Measurements from ENCODE around the gene RAB1B. TPM values are rescaled to one million over a fixed set of nuclear protein-coding genes. Genes with fewer than 3 reads are reported as not detected.
A peak's percentile ranks its signal among the peaks of the same experiment; 100 is the strongest.

RAB1B gene
- total and polyA plus RNA-seq, 2 experiments from 2014 or later: 86.7 to 146 TPM

DNA sequence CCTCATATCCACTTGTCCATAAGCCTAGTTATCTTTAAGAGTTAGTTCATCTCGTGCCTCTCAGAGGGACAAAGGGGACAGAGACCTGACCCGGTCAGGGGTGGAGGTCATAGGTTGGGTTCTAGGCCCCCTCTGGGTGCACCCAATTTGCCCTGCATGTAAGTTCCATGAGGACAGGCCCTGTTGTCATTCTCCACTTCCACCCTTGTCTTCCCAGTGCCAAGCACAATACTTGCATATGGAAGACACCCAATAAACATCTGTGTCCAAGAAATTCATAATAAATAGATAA lies 21.8 kb downstream of the RAB1B start:
- 96 to 98% methylated on average over 2 of the region's 2 CpGs for WGBS, 2 experiments (ENCODE audit: low coverage in 1 of 2, low lambda C conversion rate in 2 of 2, missing lambda C conversion rate in 2 of 2)
- Histone ChIP-seq H3K4me2 (ENCODE audit: unreplicated experiment) (no peak overlapping the region), H3K79me2 (ENCODE audit: insufficient read depth) (peaks cover 34% of the 10 kb centered on the region)

DNA sequence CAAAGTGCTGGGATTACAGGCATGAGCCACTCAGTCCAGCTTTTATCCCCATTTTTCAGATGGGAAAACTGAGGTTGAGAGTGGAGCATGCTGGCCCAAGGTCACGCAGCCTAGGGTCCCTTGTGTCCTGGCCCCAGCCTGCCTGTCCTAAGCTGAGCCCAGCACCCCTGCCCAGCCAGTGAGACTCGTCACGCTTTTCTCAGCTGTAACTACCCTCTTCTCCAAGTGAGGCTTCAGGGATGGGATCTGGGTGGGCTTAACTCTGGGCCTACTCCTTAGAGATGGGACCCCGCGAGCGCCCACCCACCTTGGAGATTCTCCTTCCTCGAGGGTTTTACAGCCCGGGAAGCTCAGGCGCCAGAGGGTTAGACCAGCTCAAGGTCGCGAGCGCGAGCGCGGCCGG lies 22.9 kb downstream of the RAB1B start:
- Histone ChIP-seq H3K79me2 (ENCODE audit: insufficient read depth) (peaks cover 24% of the 10 kb centered on the region), H3K36me3 (ENCODE audit: low read depth) (no peaks in the 10 kb centered on the region), H3K4me1 (ENCODE audit: insufficient read depth) (peaks cover 14% of the 10 kb centered on the region; the same call in 1 of the 2 replicates), H3K4me3 (peak overlapping the region; percentile 51; the same call in 1 of the 2 replicates), H3K27me3 (replicated peaks; ENCODE audit: insufficient read depth) (peaks cover 11% of the 10 kb centered on the region), H3F3A (ENCODE audit: insufficient read depth) (0 out of 2 replicates have a peak, but pooled peaks cover 10% of the 10 kb centered on the region), H4K20me1 (ENCODE audit: insufficient read depth) (no peaks in the 10 kb centered on the region), H3K4me2 (ENCODE audit: unreplicated experiment) (no peak overlapping the region), H3K9me2 (ENCODE audit: insufficient read depth) (no peaks in the 10 kb centered on the region), H2AFZ (no peak overlapping the region), H3K9me3 (ENCODE audit: low read depth) (no peaks in the 10 kb centered on the region), H3K9ac (no peak overlapping the region), H3K27ac (no peak overlapping the region)
- no peak for DNase-seq
- in situ Hi-C loops (cut with MboI): no loop called here
- no peak for TF ChIP-seq EZH2phosphoT487 (IDR thresholded peaks at IDR 0.05; ENCODE audit: insufficient read depth, low read depth)
- TF ChIP-seq EZH2 (IDR thresholded peaks at IDR 0.05; ENCODE audit: insufficient read depth, poor library complexity, severe bottlenecking): peak; percentile 66
- WGBS, 2 experiments (ENCODE audit: low coverage in 1 of 2, low lambda C conversion rate in 2 of 2, missing lambda C conversion rate in 2 of 2): 23 to 32% methylated on average over 9 to 15 of the region's 16 CpGs

More for the DNA sequence above, 21.8 kb downstream of the RAB1B start:
- Histone ChIP-seq H3K27me3 (replicated peaks; ENCODE audit: insufficient read depth) (peaks cover 11% of the 10 kb centered on the region), H4K20me1 (ENCODE audit: insufficient read depth) (no peaks in the 10 kb centered on the region), H3K9me2 (ENCODE audit: insufficient read depth) (no peaks in the 10 kb centered on the region), H3K4me1 (ENCODE audit: insufficient read depth) (peaks cover 14% of the 10 kb centered on the region; the same call in 1 of the 2 replicates), H3F3A (ENCODE audit: insufficient read depth) (0 out of 2 replicates have a peak, but pooled peaks cover 10% of the 10 kb centered on the region), H3K4me3 (no peak overlapping the region), H3K27ac (no peak overlapping the region), H3K9ac (no peak overlapping the region), H2AFZ (no peak overlapping the region), H3K9me3 (ENCODE audit: low read depth) (no peaks in the 10 kb centered on the region), H3K36me3 (ENCODE audit: low read depth) (no peaks in the 10 kb centered on the region)
- in situ Hi-C loops (cut with MboI): no loop called here
- DNase-seq: no peak
- TF ChIP-seq EZH2 (IDR thresholded peaks at IDR 0.05; ENCODE audit: insufficient read depth, poor library complexity, severe bottlenecking) (no peak), EZH2phosphoT487 (IDR thresholded peaks at IDR 0.05; ENCODE audit: insufficient read depth, low read depth) (no peak)

DNA sequence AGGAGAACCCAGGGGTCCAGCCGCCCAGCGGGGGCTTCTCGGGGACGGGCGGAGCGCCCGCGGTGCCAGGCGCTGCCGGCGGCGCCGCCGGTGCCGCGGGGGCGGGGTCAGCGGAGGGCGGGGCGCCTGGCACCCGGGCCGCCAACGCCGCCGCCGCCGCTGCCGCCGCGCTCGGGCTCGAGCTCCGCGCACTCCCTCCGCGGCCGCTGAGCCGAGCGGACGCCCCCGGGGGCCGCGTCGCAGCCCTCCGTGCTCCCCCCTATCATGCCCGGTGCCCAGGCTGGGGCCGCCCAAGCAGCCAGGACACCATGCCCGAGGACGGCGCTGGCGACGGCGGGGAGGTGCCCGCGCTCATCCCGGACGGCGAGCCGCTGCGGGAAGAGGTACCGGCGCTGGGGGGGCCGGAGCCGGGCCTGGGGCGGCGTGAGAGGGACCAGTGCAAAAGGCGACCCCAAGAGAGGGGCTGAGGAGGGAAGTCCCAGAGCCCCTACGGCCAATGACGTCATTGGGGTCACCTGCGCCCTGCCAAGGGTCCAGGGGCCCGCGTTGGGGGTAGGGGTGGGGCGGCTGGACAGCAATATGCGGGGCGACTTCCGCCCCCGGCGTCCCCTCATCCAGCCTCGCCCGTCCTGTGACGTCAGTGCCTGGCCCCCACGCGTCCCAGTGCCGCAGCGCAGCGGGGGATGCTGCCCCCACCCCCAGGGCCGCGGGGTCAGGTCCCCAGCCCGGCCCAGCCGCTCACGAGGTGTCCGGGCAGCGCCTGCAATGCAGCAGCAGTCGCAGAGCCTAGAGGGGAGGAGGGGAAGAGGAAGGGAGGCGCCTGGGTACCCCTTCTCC lies 23.5 kb downstream of the RAB1B start, which contains the start of gene TMEM151A:
TSS of gene TMEM151A (plus strand) at position 189 of the 837 bp plus-strand sequence. CDS start at position 309, 120 bp downstream.
- Histone ChIP-seq H3K4me3 (peak within 1 kb of the TSS; percentile 51), H3K9me3 (ENCODE audit: low read depth) (no peaks in the 10 kb centered on the region), H3K4me2 (ENCODE audit: unreplicated experiment) (peak within 1 kb of the TSS; percentile 29), H2AFZ (no peak within 1 kb of the TSS), H3K9ac (no peak within 1 kb of the TSS), H3K9me2 (ENCODE audit: insufficient read depth) (no peaks in the 10 kb centered on the region), H3F3A (ENCODE audit: insufficient read depth) (0 out of 2 replicates have a peak, but pooled peaks cover 10% of the 10 kb centered on the region), H3K36me3 (ENCODE audit: low read depth) (no peaks in the 10 kb centered on the region), H3K79me2 (ENCODE audit: insufficient read depth) (peaks cover 18% of the 10 kb centered on the region), H3K4me1 (ENCODE audit: insufficient read depth) (peaks cover 13% of the 10 kb centered on the region; the same call in 1 of the 2 replicates), H3K27me3 (replicated peaks; ENCODE audit: insufficient read depth) (peaks cover 11% of the 10 kb centered on the region), H3K27ac (no peak within 1 kb of the TSS), H4K20me1 (ENCODE audit: insufficient read depth) (no peaks in the 10 kb centered on the region)
- WGBS, 2 experiments (ENCODE audit: low coverage in 1 of 2, low lambda C conversion rate in 2 of 2, missing lambda C conversion rate in 2 of 2): 4 to 5% methylated on average over 47 to 58 of the region's 95 CpGs
- in situ Hi-C loops (cut with MboI): no loop called here
- TF ChIP-seq EZH2phosphoT487 (IDR thresholded peaks at IDR 0.05; ENCODE audit: insufficient read depth, low read depth) (no peak), EZH2 (IDR thresholded peaks at IDR 0.05; ENCODE audit: insufficient read depth, poor library complexity, severe bottlenecking) (no peak)
- DNase-seq: peak; percentile 35

DNA sequence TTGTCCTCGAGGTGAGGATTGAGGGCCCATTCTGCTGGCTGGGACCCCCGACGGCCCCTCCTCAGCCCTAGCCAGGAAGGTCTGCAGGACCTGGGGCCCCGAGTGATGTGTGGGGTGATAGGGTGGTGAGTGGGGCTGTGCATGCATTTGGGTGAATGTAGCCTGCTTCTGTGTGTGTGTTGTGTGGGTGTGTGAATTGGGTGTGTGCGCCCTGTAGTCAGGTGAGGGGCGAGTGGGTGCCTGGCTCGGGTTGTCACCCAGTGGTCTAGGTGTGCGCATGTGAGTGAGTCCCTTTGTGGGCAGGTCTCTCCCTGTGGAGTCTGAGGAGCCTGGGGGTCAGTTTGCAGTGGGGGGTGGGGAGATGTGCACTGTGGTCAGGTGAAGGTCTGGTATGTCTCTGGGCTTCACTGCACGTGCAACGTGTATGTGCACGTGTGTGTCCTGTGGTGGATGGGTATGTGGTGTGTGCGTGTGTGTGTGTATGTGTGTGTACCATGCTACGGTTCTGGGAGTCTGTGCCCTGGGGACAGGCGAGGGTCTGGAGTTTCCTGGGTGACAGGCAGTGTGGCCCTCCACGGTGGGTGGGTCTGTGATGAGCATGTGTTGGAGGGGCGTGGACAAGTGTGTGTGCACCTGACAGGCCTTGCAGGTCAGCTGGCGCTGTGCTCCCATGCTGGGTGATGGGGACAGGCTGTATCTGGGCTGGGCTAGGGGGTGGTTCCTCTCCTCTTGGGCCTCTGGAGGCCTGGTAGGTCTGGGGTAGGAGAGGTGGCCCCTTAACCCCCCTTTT lies 24.3 kb downstream of the RAB1B start:
- Histone ChIP-seq H3K27ac (no peak overlapping the region), H3K27me3 (replicated peaks; ENCODE audit: insufficient read depth) (peaks cover 11% of the 10 kb centered on the region), H4K20me1 (ENCODE audit: insufficient read depth) (no peaks in the 10 kb centered on the region), H3K9me3 (ENCODE audit: low read depth) (no peaks in the 10 kb centered on the region), H2AFZ (no peak overlapping the region), H3F3A (ENCODE audit: insufficient read depth) (0 out of 2 replicates have a peak, but pooled peaks cover 10% of the 10 kb centered on the region), H3K4me2 (ENCODE audit: unreplicated experiment) (no peak overlapping the region), H3K9me2 (ENCODE audit: insufficient read depth) (no peaks in the 10 kb centered on the region), H3K4me3 (no peak overlapping the region), H3K79me2 (ENCODE audit: insufficient read depth) (peaks cover 9% of the 10 kb centered on the region), H3K9ac (no peak overlapping the region), H3K4me1 (ENCODE audit: insufficient read depth) (peaks cover 5% of the 10 kb centered on the region; the same call in 1 of the 2 replicates), H3K36me3 (ENCODE audit: low read depth) (no peaks in the 10 kb centered on the region)
- TF ChIP-seq EZH2 (IDR thresholded peaks at IDR 0.05; ENCODE audit: insufficient read depth, poor library complexity, severe bottlenecking): no peak
- DNase-seq: no peak
- in situ Hi-C loops (cut with MboI): no loop called here
- WGBS, 2 experiments (ENCODE audit: low coverage in 1 of 2, low lambda C conversion rate in 2 of 2, missing lambda C conversion rate in 2 of 2): 38 to 43% methylated on average over 15 to 17 of the region's 17 CpGs

Data from GM23248 (cell line).